HG03045 (cell line): ENCODE data around the gene CDC14C.

Source experiments
- ATAC-seq: cut with Tn5 transposase; IDR thresholded peaks from one replicate; pipeline ENCODE4 v1.9.1; 2021; ENCODE audit warnings: mild to moderate bottlenecking, moderate library complexity; ENCODE audit not compliant: unreplicated experiment

CDC14C gene

GRCh38 chr7:48971173-48971572, 46.8 kb downstream of the CDC14C start:
- ATAC-seq: no peak

GRCh38 chr7:48976253-48976652, 51.9 kb downstream of the CDC14C start:
- ATAC-seq: no peak

GRCh38 chr7:48976850-48977249, 52.5 kb downstream of the CDC14C start:
- ATAC-seq: no peak
